Testis (tissue), 2 donors: ENCODE measurements around the gene ZDHHC7.

Source experiments
- POLR2A ChIP-seq: fragments of 450-650 bp; IDR thresholded peaks from one replicate; pipeline ENCODE4 v1.6.1; 2017; ENCODE audit warnings: antibody characterized with exemption, mild to moderate bottlenecking, moderate library complexity
- TF ChIP-seq, protein P1 (sequence below), 3 experiments: fragments of 450-650 bp in 2 of 3; fragments of 200-600 bp in 1 of 3; sonication (generic) in 1 of 3; IDR thresholded peaks; one replicate each; pipeline ENCODE4 v1.5.1; 2016 to 2019; ENCODE audit warnings: antibody characterized with exemption in 3 of 3, mild to moderate bottlenecking in 2 of 3, moderate library complexity in 1 of 3

GRCh38 chr16:84933774-84934631 is 77.3 kb downstream of the ZDHHC7 start:
- TF ChIP-seq, protein P1, sequence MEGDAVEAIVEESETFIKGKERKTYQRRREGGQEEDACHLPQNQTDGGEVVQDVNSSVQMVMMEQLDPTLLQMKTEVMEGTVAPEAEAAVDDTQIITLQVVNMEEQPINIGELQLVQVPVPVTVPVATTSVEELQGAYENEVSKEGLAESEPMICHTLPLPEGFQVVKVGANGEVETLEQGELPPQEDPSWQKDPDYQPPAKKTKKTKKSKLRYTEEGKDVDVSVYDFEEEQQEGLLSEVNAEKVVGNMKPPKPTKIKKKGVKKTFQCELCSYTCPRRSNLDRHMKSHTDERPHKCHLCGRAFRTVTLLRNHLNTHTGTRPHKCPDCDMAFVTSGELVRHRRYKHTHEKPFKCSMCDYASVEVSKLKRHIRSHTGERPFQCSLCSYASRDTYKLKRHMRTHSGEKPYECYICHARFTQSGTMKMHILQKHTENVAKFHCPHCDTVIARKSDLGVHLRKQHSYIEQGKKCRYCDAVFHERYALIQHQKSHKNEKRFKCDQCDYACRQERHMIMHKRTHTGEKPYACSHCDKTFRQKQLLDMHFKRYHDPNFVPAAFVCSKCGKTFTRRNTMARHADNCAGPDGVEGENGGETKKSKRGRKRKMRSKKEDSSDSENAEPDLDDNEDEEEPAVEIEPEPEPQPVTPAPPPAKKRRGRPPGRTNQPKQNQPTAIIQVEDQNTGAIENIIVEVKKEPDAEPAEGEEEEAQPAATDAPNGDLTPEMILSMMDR (IDR thresholded peaks at IDR 0.05): no peak
- TF ChIP-seq POLR2A: no peak
